Lower lobe of right lung (tissue), 2 donors: Measurements from ENCODE around the gene ANK3. TPM values are rescaled to one million over a fixed set of nuclear protein-coding genes. Genes with fewer than 3 reads are reported as not detected.

ENCODE experiments used
- ATAC-seq, 2 donors: fragments of 200-7000 bp; cut with Tn5 transposase; one replicate each; pipeline ENCODE4 v1.9.1; 2020 to 2022; ENCODE audit warnings: mild to moderate bottlenecking in 2 of 2, moderate library complexity in 2 of 2
- DNase-seq: peaks from one replicate; pipeline ENCODE4 v3.0.0-alpha.2; 2020
- H3K27ac ChIP-seq: fragments of 200-600 bp; one replicate; pipeline ENCODE4 v1.8.0; 2022
- H3K27me3 ChIP-seq: fragments of 200-600 bp; one replicate; pipeline ENCODE4 v1.8.0; 2022; ENCODE audit warnings: low read depth
- H3K36me3 ChIP-seq: fragments of 200-600 bp; one replicate; pipeline ENCODE4 v1.8.0; 2022; ENCODE audit warnings: mild to moderate bottlenecking
- H3K4me1 ChIP-seq: fragments of 200-600 bp; one replicate; pipeline ENCODE4 v1.8.0; 2022
- H3K4me3 ChIP-seq: fragments of 200-600 bp; one replicate; pipeline ENCODE4 v1.8.0; 2022; ENCODE audit warnings: mild to moderate bottlenecking
- H3K9me3 ChIP-seq: fragments of 200-600 bp; one replicate; pipeline ENCODE4 v1.8.0; 2022
- CTCF ChIP-seq: fragments of 200-600 bp; IDR thresholded peaks from one replicate; pipeline ENCODE4 v1.8.0; 2022; ENCODE audit warnings: antibody characterized with exemption, mild to moderate bottlenecking
- intact Hi-C: fragments of 100-400 bp; cut with DNase I; formaldehyde crosslinking; loops from one replicate; pipeline ENCODE4 v1.11.0; 2022
- total RNA-seq: library from RNA; stranded (reverse); fragmentation: NEBNext Ultra II Directional; extraction: Animal tissue kit (Norgen Biotek cat#: 25700); gene quantifications from one replicate; pipeline ENCODE4 v1.2.1, GENCODE V29; 2021
- donor health status: DM: no; HTN: yes; CAD: no; lungs with severe emphysema.

ANK3 gene
- total RNA-seq, 1 donor from 2014 or later = 75.9 TPM

DNA sequence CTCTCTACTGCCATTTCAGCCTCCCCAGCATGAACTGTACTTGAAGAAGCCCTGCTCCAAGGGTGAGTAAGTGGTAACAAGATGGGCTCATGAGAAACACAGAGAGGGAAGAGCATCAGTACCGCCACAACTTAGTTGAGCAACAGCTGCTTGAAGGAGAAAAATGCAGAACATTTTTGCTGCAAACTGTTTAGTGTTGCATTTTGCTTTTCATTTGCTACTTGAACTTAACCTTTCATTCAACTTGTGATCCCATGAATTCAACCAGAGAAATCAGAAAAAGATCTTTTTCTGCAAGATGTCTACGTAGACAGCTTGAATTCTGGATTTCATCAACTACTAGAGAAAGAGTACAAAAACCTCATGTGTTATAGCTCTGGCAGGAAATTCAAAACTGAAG, 40.7 kb downstream of the ANK3 start:
- no peak for TF ChIP-seq CTCF
- no peak overlapping the region for H3K27ac ChIP-seq
- H3K4me3 ChIP-seq = no peak overlapping the region
- no peaks in the 10 kb centered on the region for H3K36me3 ChIP-seq
- intact Hi-C loops = no loop called here
- DNase-seq (no peak), ATAC-seq (no peak)
- H3K9me3 ChIP-seq = no peaks in the 10 kb centered on the region
- no peaks in the 10 kb centered on the region for H3K4me1 ChIP-seq
- H3K27me3 ChIP-seq = no peaks in the 10 kb centered on the region

DNA sequence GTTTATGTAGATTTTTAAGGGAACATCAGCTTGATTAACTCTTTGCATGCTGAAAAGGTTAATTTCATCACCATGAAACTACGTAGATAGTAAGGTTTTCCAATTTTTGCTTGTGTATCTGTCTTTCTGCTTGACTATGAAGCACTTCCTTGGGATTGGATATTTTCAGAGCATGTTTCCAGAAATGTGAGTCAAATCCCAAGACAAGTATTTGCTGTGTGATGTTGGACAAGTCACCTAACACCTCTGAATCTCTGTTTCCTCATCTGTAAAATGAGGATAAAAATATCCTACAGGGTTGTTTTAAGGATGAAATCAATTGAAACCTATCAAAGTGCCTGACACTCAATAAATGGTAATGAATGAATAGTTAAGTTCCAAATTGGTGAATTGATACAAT, 42.4 kb downstream of the ANK3 start:
- H3K4me3 ChIP-seq = no peak overlapping the region
- H3K36me3 ChIP-seq = no peaks in the 10 kb centered on the region
- no peaks in the 10 kb centered on the region for H3K4me1 ChIP-seq
- DNase-seq (no peak), ATAC-seq (no peak)
- intact Hi-C loops = no loop called here
- no peaks in the 10 kb centered on the region for H3K27me3 ChIP-seq
- no peaks in the 10 kb centered on the region for H3K9me3 ChIP-seq
- TF ChIP-seq CTCF = no peak
- no peak overlapping the region for H3K27ac ChIP-seq

- intact Hi-C loops = no loop called here
- Histone ChIP-seq H3K4me1 (no peaks in the 10 kb centered on the region), H3K36me3 (no peaks in the 10 kb centered on the region), H3K27ac (no peak overlapping the region), H3K9me3 (no peaks in the 10 kb centered on the region), H3K4me3 (no peak overlapping the region), H3K27me3 (no peaks in the 10 kb centered on the region)
- DNase-seq = no peak
- no peak for ATAC-seq
- TF ChIP-seq CTCF = no peak
These were observed 43.0 kb downstream of the ANK3 start for GRCh38 chr10:60346661-60347060.

DNA sequence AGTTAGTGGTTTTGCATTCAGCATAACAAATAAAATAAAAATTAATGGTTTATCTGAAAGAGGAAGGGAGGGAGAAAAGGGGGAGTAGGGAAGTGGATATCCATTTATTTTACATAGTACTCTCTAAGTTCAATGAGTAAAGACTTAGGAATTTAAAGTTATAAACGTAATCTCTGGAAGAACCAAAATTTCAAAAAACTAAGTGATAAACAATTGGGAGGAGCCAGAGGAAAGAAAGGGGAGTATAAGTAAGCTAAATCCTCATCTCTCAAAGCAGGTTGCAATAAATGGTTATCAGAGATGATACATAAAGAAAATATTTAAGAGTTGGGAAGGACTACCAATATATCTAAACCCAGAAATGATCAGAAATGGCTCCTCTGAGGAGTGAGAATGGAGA, 46.4 kb downstream of the ANK3 start:
- Histone ChIP-seq H3K9me3 (no peaks in the 10 kb centered on the region), H3K27me3 (no peaks in the 10 kb centered on the region), H3K4me1 (no peaks in the 10 kb centered on the region), H3K36me3 (no peaks in the 10 kb centered on the region), H3K27ac (no peak overlapping the region), H3K4me3 (no peak overlapping the region)
- intact Hi-C loops = no loop called here
- no peak for ATAC-seq
- DNase-seq = no peak
- no peak for TF ChIP-seq CTCF

DNA sequence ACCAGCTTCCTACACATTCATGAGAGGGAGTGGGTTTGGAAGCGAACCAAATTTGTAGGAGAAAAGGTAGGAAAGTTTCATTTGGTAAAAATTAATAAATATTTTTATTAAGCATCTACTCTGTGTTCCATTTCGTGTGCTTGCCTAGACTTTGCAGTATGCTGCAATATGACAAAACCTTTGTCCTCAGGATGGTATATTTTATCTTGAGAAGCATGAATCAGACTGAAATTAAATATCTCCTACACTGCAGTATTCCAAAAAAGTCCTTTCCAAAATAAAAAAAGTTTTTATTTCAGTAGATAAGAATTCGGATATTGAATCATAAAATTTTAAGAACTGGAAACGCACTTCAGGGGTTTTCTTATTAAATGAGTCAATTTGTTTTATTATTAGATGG, 47.7 kb downstream of the ANK3 start:
- no peak for TF ChIP-seq CTCF
- DNase-seq = no peak
- H3K27me3 ChIP-seq = no peaks in the 10 kb centered on the region
- H3K4me1 ChIP-seq = no peaks in the 10 kb centered on the region
- H3K36me3 ChIP-seq = no peaks in the 10 kb centered on the region
- no peaks in the 10 kb centered on the region for H3K9me3 ChIP-seq
- intact Hi-C loops = no loop called here
- ATAC-seq = no peak
- no peak overlapping the region for H3K4me3 ChIP-seq
- H3K27ac ChIP-seq = no peak overlapping the region

DNA sequence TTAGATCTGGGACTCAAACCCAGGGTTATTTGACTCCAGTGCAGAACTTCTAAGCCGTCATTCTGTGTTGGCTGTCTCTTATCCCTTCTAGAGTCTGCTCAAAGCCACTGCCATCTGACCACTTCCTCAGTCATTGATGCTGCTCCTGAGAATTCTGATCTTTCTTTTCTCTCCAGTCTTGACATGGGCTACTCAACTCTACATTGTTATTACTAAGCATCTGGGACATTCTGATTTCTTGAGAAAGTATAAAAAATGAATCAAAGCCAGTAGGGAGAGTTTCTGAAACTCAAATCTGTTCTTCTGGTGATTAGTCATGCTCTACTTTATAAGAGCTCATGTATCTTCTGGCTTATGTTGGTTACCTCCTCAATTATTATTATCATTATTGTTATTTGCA, 48.7 kb downstream of the ANK3 start:
- Histone ChIP-seq H3K27ac (no peak overlapping the region), H3K9me3 (no peaks in the 10 kb centered on the region), H3K4me3 (no peak overlapping the region), H3K27me3 (no peaks in the 10 kb centered on the region), H3K4me1 (no peaks in the 10 kb centered on the region), H3K36me3 (no peaks in the 10 kb centered on the region)
- intact Hi-C loops = no loop called here
- DNase-seq (no peak), ATAC-seq (no peak)
- TF ChIP-seq CTCF = no peak
